HCT116 (cell line): Measurements from ENCODE around the gene RPF1. TPM values are rescaled to one million over a fixed set of nuclear protein-coding genes. Genes with fewer than 3 reads are reported as not detected.

Source experiments
- ATAC-seq: fragments of 200-7000 bp; cut with Tn5 transposase; 2 replicates; pipeline ENCODE4 v1.9.1; 2020; ENCODE audit warnings: mild to moderate bottlenecking, moderate library complexity
- BruUV-seq: library from RNA; stranded (reverse); fragments of 400-500 nt; replicated peaks from 2 replicates; lab custom pipeline; 2021; lab: Mats Ljungman, UMichigan
- CTCF ChIA-PET: fragments of 300-600 bp; sonication (Branson Sonifier 250); formaldehyde crosslinking; loops from one replicate; lab custom pipeline; 2021; ENCODE audit warnings: antibody characterized with exemption; lab: Charles Lee
- POLR2A ChIA-PET: fragments of 300-600, 350-600 bp; sonication (Branson Sonifier 250); formaldehyde crosslinking; loops from one replicate; lab custom pipeline; 2021; ENCODE audit warnings: antibody characterized with exemption; lab: Charles Lee
- RAD21 ChIA-PET, 2 experiments: fragments of 300-600 bp; sonication (Branson Sonifier 250); formaldehyde crosslinking; loops; one replicate each; lab custom pipeline; 2023; ENCODE audit warnings: low total read pairs in 2 of 2; ENCODE audit not compliant: uncharacterized antibody in 2 of 2, unreplicated experiment in 2 of 2, low non-redundant PET in 1 of 2; lab: Charles Lee
- DNase-seq: peaks from one replicate; pipeline ENCODE4 v3.0.0-alpha.2; 2010; ENCODE audit warnings: low read depth, low spot score
- H2AFZ ChIP-seq: fragments of 200-600 bp; shearing (Covaris generic), sonication (generic); 2 replicates; pipeline ENCODE4 v1.6.1; 2017; ENCODE audit warnings: low read depth, mixed run types, mixed read lengths, antibody characterized with exemption, low read length; ENCODE audit not compliant: poor library complexity, severe bottlenecking
- H3K27ac ChIP-seq: 2 replicates; pipeline ENCODE4 v1.5.1; 2012; ENCODE audit warnings: low read depth, low read length
- H3K27me3 ChIP-seq: fragments of 200-600 bp; sonication (generic); 2 replicates; pipeline ENCODE4 v1.6.1; 2016; ENCODE audit warnings: mixed run types, low read length, mixed read lengths; ENCODE audit not compliant: insufficient read depth
- H3K36me3 ChIP-seq, 2 experiments: fragments of 200-500 bp in 1 of 2; fragments of 200-600 bp in 1 of 2; sonication (Bioruptor generic) in 1 of 2; sonication (generic) in 1 of 2; 2 replicates each; pipeline versions ENCODE4 v1.5.1 to v1.6.1; 2014 to 2016; ENCODE audit warnings: low read length in 2 of 2, inconsistent platforms in 1 of 2, mixed read lengths in 1 of 2, mixed run types in 1 of 2; ENCODE audit not compliant: insufficient read depth in 2 of 2, control insufficient read depth in 1 of 2
- H3K4me1 ChIP-seq, 2 experiments: fragments of 200-600 bp in 1 of 2; sonication (generic) in 1 of 2; 2 replicates each; pipeline versions ENCODE4 v1.5.1 to v1.6.1; 2012 to 2017; ENCODE audit warnings: low read length in 2 of 2, inconsistent platforms in 1 of 2, mild to moderate bottlenecking in 1 of 2, mixed read lengths in 1 of 2, mixed run types in 1 of 2, moderate library complexity in 1 of 2; ENCODE audit not compliant: insufficient read depth in 2 of 2, control insufficient read depth in 1 of 2
- H3K4me2 ChIP-seq: fragments of 200-600 bp; sonication (generic); 2 replicates; pipeline ENCODE4 v1.6.1; 2017; ENCODE audit warnings: mixed run types, low read length, mixed read lengths
- H3K4me3 ChIP-seq, 2 experiments: fragments of 200-600 bp in 1 of 2; sonication (generic) in 1 of 2; replicated peaks in 1 of 2; 2 replicates each; pipeline ENCODE4 v1.5.1; 2011 to 2016; ENCODE audit warnings: low read length in 2 of 2, control low read depth in 1 of 2, low read depth in 1 of 2, mild to moderate bottlenecking in 1 of 2, mixed read lengths in 1 of 2, mixed run types in 1 of 2
- H3K79me2 ChIP-seq: fragments of 200-600 bp; sonication (generic); 2 replicates; pipeline ENCODE4 v1.6.1; 2017; ENCODE audit warnings: mild to moderate bottlenecking, mixed run types, low read length, moderate library complexity, mixed read lengths; ENCODE audit not compliant: insufficient read depth
- H3K9ac ChIP-seq: fragments of 200-600 bp; sonication (generic); 2 replicates; pipeline ENCODE4 v1.6.1; 2016; ENCODE audit warnings: low read length, mixed read lengths
- H3K9me2 ChIP-seq: fragments of 200-600 bp; sonication (generic), shearing (Covaris generic); 2 replicates; pipeline ENCODE4 v1.6.1; 2017; ENCODE audit warnings: mixed run types, mild to moderate bottlenecking, moderate library complexity; ENCODE audit not compliant: insufficient read depth
- H3K9me3 ChIP-seq, 2 experiments: fragments of 200-500 bp in 1 of 2; fragments of 200-600 bp in 1 of 2; sonication (Bioruptor generic) in 1 of 2; sonication (generic) in 1 of 2; 2 replicates each; pipeline ENCODE4 v1.6.1; 2014 to 2017; ENCODE audit warnings: low read length in 2 of 2, mixed read lengths in 2 of 2, inconsistent platforms in 1 of 2, low read depth in 1 of 2, mild to moderate bottlenecking in 1 of 2, mixed run types in 1 of 2, moderate library complexity in 1 of 2; ENCODE audit not compliant: control insufficient read depth in 1 of 2, insufficient read depth in 1 of 2
- H4K20me1 ChIP-seq: fragments of 200-600 bp; sonication (generic), shearing (Covaris generic); 2 replicates; pipeline ENCODE4 v1.6.1; 2017; ENCODE audit warnings: mixed run types, mild to moderate bottlenecking, moderate library complexity; ENCODE audit not compliant: insufficient read depth
- CBX3 ChIP-seq: IDR thresholded peaks from 2 replicates; pipeline ENCODE4 v1.6.1; 2012; ENCODE audit warnings: low read depth
- CEBPB ChIP-seq: IDR thresholded peaks from 2 replicates; pipeline ENCODE4 v1.6.1; 2012; ENCODE audit warnings: low read depth
- CTCF ChIP-seq, 3 experiments: fragments of 200-600 bp in 1 of 3; sonication (generic) in 1 of 3; IDR thresholded peaks in 2 of 3; conservative IDR thresholded peaks in 1 of 3; 2 replicates each; pipeline ENCODE4 v1.5.1; 2012 to 2017; ENCODE audit warnings: low read depth in 2 of 3, low read length in 2 of 3, antibody characterized with exemption in 1 of 3, borderline replicate concordance in 1 of 3, control low read depth in 1 of 3, mild to moderate bottlenecking in 1 of 3, mixed read lengths in 1 of 3, mixed run types in 1 of 3, moderate library complexity in 1 of 3; ENCODE audit not compliant: insufficient read depth in 1 of 3
- EGR1 ChIP-seq: IDR thresholded peaks from 2 replicates; pipeline ENCODE4 v1.6.1; 2012; ENCODE audit warnings: low read depth
- EZH2phosphoT487 ChIP-seq: fragments of 200-600 bp; IDR thresholded peaks from 2 replicates; pipeline ENCODE4 v1.6.1; 2018; ENCODE audit warnings: antibody characterized with exemption, borderline replicate concordance
- MAX ChIP-seq: IDR thresholded peaks from 2 replicates; pipeline ENCODE4 v1.6.1; 2012
- POLR2AphosphoS5 ChIP-seq: IDR thresholded peaks from 2 replicates; pipeline ENCODE4 v1.6.1; 2011; ENCODE audit warnings: mild to moderate bottlenecking, low read depth, low read length, moderate library complexity
- REST ChIP-seq: IDR thresholded peaks from 2 replicates; pipeline ENCODE4 v1.6.1; 2012; ENCODE audit warnings: low read depth
- SIN3A ChIP-seq: IDR thresholded peaks from 2 replicates; pipeline ENCODE4 v1.6.1; 2012; ENCODE audit warnings: low read depth
- SP1 ChIP-seq: IDR thresholded peaks from 2 replicates; pipeline ENCODE4 v1.6.1; 2012; ENCODE audit warnings: low read depth
- SRF ChIP-seq: IDR thresholded peaks from 2 replicates; pipeline ENCODE4 v1.6.1; 2012; ENCODE audit warnings: low read depth
- YY1 ChIP-seq: IDR thresholded peaks from 2 replicates; pipeline ENCODE4 v1.6.1; 2011; ENCODE audit warnings: low read length, low read depth, moderate library complexity, mild to moderate bottlenecking; ENCODE audit not compliant: insufficient replicate concordance; ENCODE audit errors: extremely low read depth
- ZFX ChIP-seq: fragments of 450-650 bp; IDR thresholded peaks from 2 replicates; pipeline ENCODE4 v1.6.1; 2017
- ZNF274 ChIP-seq: fragments of 200-500 bp; sonication (Bioruptor generic); IDR thresholded peaks from 2 replicates; pipeline ENCODE4 v1.6.1; 2014; ENCODE audit warnings: mild to moderate bottlenecking, low read depth, low read length, inconsistent platforms
- intact Hi-C: fragments of 100-400 bp; cut with micrococcal nuclease; formaldehyde crosslinking; loops from 2 replicates; pipeline ENCODE4 v1.10.0; 2022
- total RNA-seq: library from RNA; stranded (reverse); gene quantifications from one replicate; pipeline ENCODE4 v1.2.1, GENCODE V29; 2021; ENCODE audit not compliant: unreplicated experiment

The RPF1 gene
- total RNA-seq, 1 experiment from 2014 or later: 86.9 TPM

GRCh38 chr1:84489766-84490165 lies 10.7 kb downstream of the RPF1 start:
- Histone ChIP-seq H3K9me3 (no peaks in the 10 kb centered on the region), H3K27ac (no peak overlapping the region), H3K4me1 (no peaks in the 10 kb centered on the region), H3K9ac (no peak overlapping the region), H4K20me1 (no peaks in the 10 kb centered on the region), H3K79me2 (peaks cover 76% of the 10 kb centered on the region), H3K27me3 (no peaks in the 10 kb centered on the region), H3K4me3 (no peak overlapping the region), H2AFZ (no peak overlapping the region), H3K9me2 (no peaks in the 10 kb centered on the region), H3K4me2 (no peak overlapping the region), H3K36me3 (peaks cover 34 to 58% of the 10 kb centered on the region in 2 experiments)
- no peak for ATAC-seq
- POLR2A ChIA-PET: interaction anchor here (0.7 kb wide), 1 partner anchor 345 kb away, joined by 3 read pairs; the partner anchor contains the start of gene PRKACB
- no peak for TF ChIP-seq ZFX
- no peak for TF ChIP-seq CTCF (IDR thresholded peaks at IDR 0.05 in 2 of 3, conservative IDR thresholded peaks at IDR 0.05 in 1 of 3; ENCODE audit: borderline replicate concordance in 1 of 3, insufficient read depth in 1 of 3, low read depth in 2 of 3, low read length in 2 of 3)
- no peak for TF ChIP-seq MAX
- no peak for TF ChIP-seq POLR2AphosphoS5
- no peak for TF ChIP-seq SIN3A
- BruUV-seq: no TSS peak
- RAD21 ChIA-PET: no interaction called here
- CTCF ChIA-PET: no interaction called here
- intact Hi-C loops: loop anchor here (5.0 kb wide), 1 partner anchor 347 kb away; the partner anchor contains the start of gene PRKACB
- DNase-seq: no peak

- Histone ChIP-seq H3K9me3 (no peaks in the 10 kb centered on the region), H2AFZ (no peak overlapping the region), H3K36me3 (peaks cover 48 to 74% of the 10 kb centered on the region in 2 experiments), H3K4me3 (no peak overlapping the region), H3K9me2 (no peaks in the 10 kb centered on the region), H3K9ac (no peak overlapping the region), H3K27me3 (no peaks in the 10 kb centered on the region), H3K79me2 (peaks cover 68% of the 10 kb centered on the region), H4K20me1 (peaks cover 5% of the 10 kb centered on the region; the same call in 1 of the 2 replicates), H3K4me2 (no peak overlapping the region), H3K4me1 (no peaks in the 10 kb centered on the region), H3K27ac (no peak overlapping the region)
- ChIA-PET RAD21 (no interaction called here), POLR2A (no interaction called here), CTCF (no interaction called here)
- DNase-seq (no peak), ATAC-seq (no peak)
- intact Hi-C loops: loop anchor here (5.0 kb wide), 1 partner anchor 350 kb away; the partner anchor contains the start of gene PRKACB
- BruUV-seq: no TSS peak
- TF ChIP-seq CEBPB (no peak), SRF (no peak), EZH2phosphoT487 (no peak), CBX3 (no peak), SP1 (no peak), MAX (no peak), POLR2AphosphoS5 (no peak), YY1 (no peak), ZNF274 (no peak), REST (no peak), SIN3A (no peak), EGR1 (no peak)
Measured at GRCh38 chr1:84492726-84493125, 13.7 kb downstream of the RPF1 start.
